ENCODE measurements around the gene SAAL1. TPM values are rescaled to one million over a fixed set of nuclear protein-coding genes. Genes with fewer than 3 reads are reported as not detected.

Gene SAAL1
- polyA plus RNA-seq, 1 donor from 2014 or later: 66.2 TPM

- H3K4me2 ChIP-seq (ENCODE audit: low read length): no peak within 1 kb of the TSS
- H3K36me3 ChIP-seq (ENCODE audit: insufficient read depth, low read length): no peaks in the 10 kb centered on the region
- H3K9me2 ChIP-seq (ENCODE audit: insufficient read depth, low read length): no peaks in the 10 kb centered on the region
- H3F3A ChIP-seq (ENCODE audit: insufficient read depth, low read length, poor library complexity, severe bottlenecking): no peaks in the 10 kb centered on the region
- H3K4me3 ChIP-seq (ENCODE audit: low read length): no peak within 1 kb of the TSS
- no peak within 1 kb of the TSS for H3K9ac ChIP-seq (ENCODE audit: low read length)
- H3K9me3 ChIP-seq (ENCODE audit: low read length): no peaks in the 10 kb centered on the region
- H3K79me2 ChIP-seq (replicated peaks; ENCODE audit: insufficient read depth, low read length): no peaks in the 10 kb centered on the region
- H3K27ac ChIP-seq (ENCODE audit: low read length): no peak within 1 kb of the TSS
- H4K20me1 ChIP-seq (ENCODE audit: insufficient read depth): no peaks in the 10 kb centered on the region
- no peak for TF ChIP-seq EZH2 (IDR thresholded peaks at IDR 0.05; ENCODE audit: borderline replicate concordance, insufficient read depth, low read length, poor library complexity, severe bottlenecking)
- no peak for TF ChIP-seq POLR2AphosphoS5 (IDR thresholded peaks at IDR 0.05)
- TF ChIP-seq TAF1 (IDR thresholded peaks at IDR 0.05; ENCODE audit: low read depth): no peak
- TF ChIP-seq SMC3 (conservative IDR thresholded peaks at IDR 0.05; ENCODE audit: poor library complexity): no peak
- TF ChIP-seq REST (IDR thresholded peaks at IDR 0.05; ENCODE audit: borderline replicate concordance): no peak
- H2AFZ ChIP-seq (ENCODE audit: low read depth, low read length): no peak within 1 kb of the TSS
- peaks cover 24% of the 10 kb centered on the region for H3K27me3 ChIP-seq (ENCODE audit: insufficient read depth, low read depth, low read length)
These were observed 59.6 kb downstream of the SAAL1 start, which contains the start of gene TPH1 for GRCh38 chr11:18046116-18046777. TSS of gene TPH1 (minus strand) at chr11:18046269. CDS start at chr11:18040762, 5,507 bp downstream.

- Histone ChIP-seq H3K9me2 (ENCODE audit: insufficient read depth, low read length) (no peaks in the 10 kb centered on the region), H4K20me1 (ENCODE audit: insufficient read depth) (no peaks in the 10 kb centered on the region), H2AFZ (ENCODE audit: low read depth, low read length) (no peak overlapping the region), H3F3A (ENCODE audit: insufficient read depth, low read length, poor library complexity, severe bottlenecking) (no peaks in the 10 kb centered on the region), H3K4me3 (ENCODE audit: low read length) (no peak overlapping the region), H3K4me2 (ENCODE audit: low read length) (no peak overlapping the region), H3K27ac (ENCODE audit: low read length) (no peak overlapping the region), H3K9ac (ENCODE audit: low read length) (no peak overlapping the region), H3K79me2 (replicated peaks; ENCODE audit: insufficient read depth, low read length) (no peaks in the 10 kb centered on the region), H3K9me3 (ENCODE audit: low read length) (no peaks in the 10 kb centered on the region), H3K36me3 (ENCODE audit: insufficient read depth, low read length) (no peaks in the 10 kb centered on the region), H3K27me3 (ENCODE audit: insufficient read depth, low read depth, low read length) (no peaks in the 10 kb centered on the region)
- TF ChIP-seq EP300 (conservative IDR thresholded peaks at IDR 0.05; ENCODE audit: poor library complexity, severe bottlenecking) (no peak), RAD21 (conservative IDR thresholded peaks at IDR 0.05) (no peak), MXI1 (conservative IDR thresholded peaks at IDR 0.05; ENCODE audit: poor library complexity, severe bottlenecking) (no peak), EZH2 (IDR thresholded peaks at IDR 0.05; ENCODE audit: borderline replicate concordance, insufficient read depth, low read length, poor library complexity, severe bottlenecking) (no peak), POLR2AphosphoS5 (IDR thresholded peaks at IDR 0.05) (no peak), TAF1 (IDR thresholded peaks at IDR 0.05; ENCODE audit: low read depth) (no peak), SMC3 (conservative IDR thresholded peaks at IDR 0.05; ENCODE audit: poor library complexity) (no peak)
These were observed 69.4 kb downstream of the SAAL1 start for GRCh38 chr11:18036456-18036855.

Small RNA genes within 50 kb of the gene (small RNA-seq; reads per million reads assigned to genes)
- 0 reads per million in 3 experiments for gene HIGD1AP5

Other genes with a start within 250 kb of the SAAL1 start
- 49.6 and 60.0 TPM in 2 replicates for gene SERGEF, start 93.0 kb downstream of the SAAL1 start, polyA plus RNA-seq
- gene TPH1, start 59.8 kb downstream of the SAAL1 start, polyA plus RNA-seq: 1.2 and 1.4 TPM in 2 replicates
- not detected in 2 replicates for gene MRGPRX3, start 26.5 kb upstream of the SAAL1 start, polyA plus RNA-seq
- gene MRGPRX4, start 66.8 kb upstream of the SAAL1 start, polyA plus RNA-seq: not detected in 2 replicates
- 0.58 TPM in 1 of 2 replicates, not detected in the other for gene SAA4, start 130.7 kb upstream of the SAAL1 start, polyA plus RNA-seq
- not detected in 2 replicates for gene SAA2, start 142.6 kb upstream of the SAAL1 start, polyA plus RNA-seq
- gene SAA1, start 160.2 kb upstream of the SAAL1 start, polyA plus RNA-seq: not detected in 2 replicates
- gene HPS5, start 216.1 kb upstream of the SAAL1 start, polyA plus RNA-seq: 28.5 and 37.0 TPM in 2 replicates
- 96.6 and 109 TPM in 2 replicates for gene GTF2H1, start 216.5 kb upstream of the SAAL1 start, polyA plus RNA-seq